ENCODE results near the gene LIPC. TPM values are rescaled to one million over a fixed set of nuclear protein-coding genes. Genes with fewer than 3 reads are reported as not detected.

The LIPC gene
- total and polyA plus RNA-seq, 2 experiments from 2014 or later: not detected

DNA sequence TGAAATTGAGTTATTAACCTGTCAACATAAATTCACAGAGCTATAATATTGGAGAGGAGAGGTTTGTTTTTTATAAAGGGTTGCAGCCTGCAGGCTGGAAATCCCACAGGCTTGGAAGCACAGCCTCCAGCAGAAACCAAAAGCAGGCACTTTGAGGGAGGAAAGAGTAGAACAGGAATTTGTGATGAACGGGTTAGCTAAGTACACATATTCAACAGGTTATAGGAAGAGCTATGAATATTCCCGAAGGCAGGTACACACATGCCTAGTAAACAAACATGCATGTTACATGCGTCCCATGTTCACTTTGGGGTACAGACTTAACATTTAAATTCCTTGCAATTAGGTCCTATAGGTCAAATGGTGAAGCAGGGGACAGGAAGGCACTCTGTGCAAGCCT, 25.9 kb upstream of the LIPC start (continued):
- TF ChIP-seq, protein P1, sequence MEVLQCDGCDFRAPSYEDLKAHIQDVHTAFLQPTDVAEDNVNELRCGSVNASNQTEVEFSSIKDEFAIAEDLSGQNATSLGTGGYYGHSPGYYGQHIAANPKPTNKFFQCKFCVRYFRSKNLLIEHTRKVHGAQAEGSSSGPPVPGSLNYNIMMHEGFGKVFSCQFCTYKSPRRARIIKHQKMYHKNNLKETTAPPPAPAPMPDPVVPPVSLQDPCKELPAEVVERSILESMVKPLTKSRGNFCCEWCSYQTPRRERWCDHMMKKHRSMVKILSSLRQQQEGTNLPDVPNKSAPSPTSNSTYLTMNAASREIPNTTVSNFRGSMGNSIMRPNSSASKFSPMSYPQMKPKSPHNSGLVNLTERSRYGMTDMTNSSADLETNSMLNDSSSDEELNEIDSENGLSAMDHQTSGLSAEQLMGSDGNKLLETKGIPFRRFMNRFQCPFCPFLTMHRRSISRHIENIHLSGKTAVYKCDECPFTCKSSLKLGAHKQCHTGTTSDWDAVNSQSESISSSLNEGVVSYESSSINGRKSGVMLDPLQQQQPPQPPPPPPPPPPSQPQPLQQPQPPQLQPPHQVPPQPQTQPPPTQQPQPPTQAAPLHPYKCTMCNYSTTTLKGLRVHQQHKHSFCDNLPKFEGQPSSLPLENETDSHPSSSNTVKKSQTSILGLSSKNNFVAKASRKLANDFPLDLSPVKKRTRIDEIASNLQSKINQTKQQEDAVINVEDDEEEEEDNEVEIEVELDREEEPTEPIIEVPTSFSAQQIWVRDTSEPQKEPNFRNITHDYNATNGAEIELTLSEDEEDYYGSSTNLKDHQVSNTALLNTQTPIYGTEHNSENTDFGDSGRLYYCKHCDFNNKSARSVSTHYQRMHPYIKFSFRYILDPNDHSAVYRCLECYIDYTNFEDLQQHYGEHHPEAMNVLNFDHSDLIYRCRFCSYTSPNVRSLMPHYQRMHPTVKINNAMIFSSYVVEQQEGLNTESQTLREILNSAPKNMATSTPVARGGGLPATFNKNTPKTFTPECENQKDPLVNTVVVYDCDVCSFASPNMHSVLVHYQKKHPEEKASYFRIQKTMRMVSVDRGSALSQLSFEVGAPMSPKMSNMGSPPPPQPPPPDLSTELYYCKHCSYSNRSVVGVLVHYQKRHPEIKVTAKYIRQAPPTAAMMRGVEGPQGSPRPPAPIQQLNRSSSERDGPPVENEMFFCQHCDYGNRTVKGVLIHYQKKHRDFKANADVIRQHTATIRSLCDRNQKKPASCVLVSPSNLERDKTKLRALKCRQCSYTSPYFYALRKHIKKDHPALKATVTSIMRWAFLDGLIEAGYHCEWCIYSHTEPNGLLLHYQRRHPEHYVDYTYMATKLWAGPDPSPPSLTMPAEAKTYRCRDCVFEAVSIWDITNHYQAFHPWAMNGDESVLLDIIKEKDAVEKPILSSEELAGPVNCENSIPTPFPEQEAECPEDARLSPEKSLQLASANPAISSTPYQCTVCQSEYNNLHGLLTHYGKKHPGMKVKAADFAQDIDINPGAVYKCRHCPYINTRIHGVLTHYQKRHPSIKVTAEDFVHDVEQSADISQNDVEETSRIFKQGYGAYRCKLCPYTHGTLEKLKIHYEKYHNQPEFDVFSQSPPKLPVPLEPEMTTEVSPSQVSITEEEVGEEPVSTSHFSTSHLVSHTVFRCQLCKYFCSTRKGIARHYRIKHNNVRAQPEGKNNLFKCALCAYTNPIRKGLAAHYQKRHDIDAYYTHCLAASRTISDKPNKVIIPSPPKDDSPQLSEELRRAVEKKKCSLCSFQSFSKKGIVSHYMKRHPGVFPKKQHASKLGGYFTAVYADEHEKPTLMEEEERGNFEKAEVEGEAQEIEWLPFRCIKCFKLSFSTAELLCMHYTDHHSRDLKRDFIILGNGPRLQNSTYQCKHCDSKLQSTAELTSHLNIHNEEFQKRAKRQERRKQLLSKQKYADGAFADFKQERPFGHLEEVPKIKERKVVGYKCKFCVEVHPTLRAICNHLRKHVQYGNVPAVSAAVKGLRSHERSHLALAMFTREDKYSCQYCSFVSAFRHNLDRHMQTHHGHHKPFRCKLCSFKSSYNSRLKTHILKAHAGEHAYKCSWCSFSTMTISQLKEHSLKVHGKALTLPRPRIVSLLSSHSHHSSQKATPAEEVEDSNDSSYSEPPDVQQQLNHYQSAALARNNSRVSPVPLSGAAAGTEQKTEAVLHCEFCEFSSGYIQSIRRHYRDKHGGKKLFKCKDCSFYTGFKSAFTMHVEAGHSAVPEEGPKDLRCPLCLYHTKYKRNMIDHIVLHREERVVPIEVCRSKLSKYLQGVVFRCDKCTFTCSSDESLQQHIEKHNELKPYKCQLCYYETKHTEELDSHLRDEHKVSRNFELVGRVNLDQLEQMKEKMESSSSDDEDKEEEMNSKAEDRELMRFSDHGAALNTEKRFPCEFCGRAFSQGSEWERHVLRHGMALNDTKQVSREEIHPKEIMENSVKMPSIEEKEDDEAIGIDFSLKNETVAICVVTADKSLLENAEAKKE (CRISPR knock-in tag; IDR thresholded peaks at IDR 0.05): no peak
- no peak for TF ChIP-seq STAT1 (IDR thresholded peaks at IDR 0.05; ENCODE audit: unreplicated experiment)
- no peak for TF ChIP-seq ZNF114 (CRISPR knock-in tag; IDR thresholded peaks at IDR 0.05)
- TF ChIP-seq CREB1 (CRISPR knock-in tag; IDR thresholded peaks at IDR 0.05; ENCODE audit: low read depth): no peak

DNA sequence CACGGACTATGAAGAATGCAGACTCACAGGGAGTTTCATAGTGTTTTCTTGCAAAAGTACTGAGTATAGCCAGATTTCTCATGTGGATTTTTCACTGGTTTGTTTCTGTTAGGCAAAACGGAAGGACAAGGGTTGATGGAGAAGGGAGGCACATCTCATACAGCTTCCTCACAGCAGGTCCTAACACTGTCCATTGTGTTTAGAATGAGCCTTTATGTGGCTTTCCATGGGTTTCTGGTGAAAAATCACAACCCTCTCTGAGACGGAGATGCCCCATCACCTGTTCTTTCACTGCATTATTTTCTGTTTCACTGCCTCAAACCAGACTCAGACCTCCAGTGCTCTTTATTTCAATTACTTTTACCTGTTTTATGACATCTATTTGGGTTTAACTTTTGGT, 25.0 kb upstream of the LIPC start:
- no peaks in the 10 kb centered on the region for H3K4me1 ChIP-seq (ENCODE audit: insufficient read depth)
- no peaks in the 10 kb centered on the region for H3K36me3 ChIP-seq (ENCODE audit: insufficient read depth)
- H3F3A ChIP-seq (replicated peaks; ENCODE audit: low read depth): no peaks in the 10 kb centered on the region
- no peak overlapping the region for H3K27ac ChIP-seq (ENCODE audit: low read depth)
- H3K9me2 ChIP-seq (ENCODE audit: insufficient read depth): no peaks in the 10 kb centered on the region
- H4K20me1 ChIP-seq (replicated peaks; ENCODE audit: insufficient read depth): no peaks in the 10 kb centered on the region
- 0 out of 2 replicates have a peak overlapping the region, but pooled peaks have one; percentile 43 for H2AFZ ChIP-seq
- no peaks in the 10 kb centered on the region for H3K27me3 Mint-ChIP-seq (ENCODE audit: insufficient read depth, low read depth, poor library complexity)
- no peaks in the 10 kb centered on the region for H3K36me3 Mint-ChIP-seq (ENCODE audit: low read depth)
- H3K4me3 Mint-ChIP-seq: no peak overlapping the region
- H3K27ac Mint-ChIP-seq: no peak overlapping the region
- no peak overlapping the region for H3K4me3 ChIP-seq
- H3K79me2 ChIP-seq (replicated peaks; ENCODE audit: insufficient read depth): no peaks in the 10 kb centered on the region
- no peaks in the 10 kb centered on the region for H3K27me3 ChIP-seq (ENCODE audit: insufficient read depth)
- ATAC-seq: no peak
- H3K4me2 ChIP-seq: no peak overlapping the region
- no peak for DNase-seq (ENCODE audit: low spot score)
- H3K9me3 Mint-ChIP-seq: no peaks in the 10 kb centered on the region
- H3K4me1 Mint-ChIP-seq: peaks cover 5% of the 10 kb centered on the region; the same call in 2 of the 3 replicates
- no peak for TF ChIP-seq ZNF114 (CRISPR knock-in tag; IDR thresholded peaks at IDR 0.05)
- no peak for TF ChIP-seq EZH2 (IDR thresholded peaks at IDR 0.05; ENCODE audit: low read depth, unreplicated experiment)
- TF ChIP-seq, protein P2, sequence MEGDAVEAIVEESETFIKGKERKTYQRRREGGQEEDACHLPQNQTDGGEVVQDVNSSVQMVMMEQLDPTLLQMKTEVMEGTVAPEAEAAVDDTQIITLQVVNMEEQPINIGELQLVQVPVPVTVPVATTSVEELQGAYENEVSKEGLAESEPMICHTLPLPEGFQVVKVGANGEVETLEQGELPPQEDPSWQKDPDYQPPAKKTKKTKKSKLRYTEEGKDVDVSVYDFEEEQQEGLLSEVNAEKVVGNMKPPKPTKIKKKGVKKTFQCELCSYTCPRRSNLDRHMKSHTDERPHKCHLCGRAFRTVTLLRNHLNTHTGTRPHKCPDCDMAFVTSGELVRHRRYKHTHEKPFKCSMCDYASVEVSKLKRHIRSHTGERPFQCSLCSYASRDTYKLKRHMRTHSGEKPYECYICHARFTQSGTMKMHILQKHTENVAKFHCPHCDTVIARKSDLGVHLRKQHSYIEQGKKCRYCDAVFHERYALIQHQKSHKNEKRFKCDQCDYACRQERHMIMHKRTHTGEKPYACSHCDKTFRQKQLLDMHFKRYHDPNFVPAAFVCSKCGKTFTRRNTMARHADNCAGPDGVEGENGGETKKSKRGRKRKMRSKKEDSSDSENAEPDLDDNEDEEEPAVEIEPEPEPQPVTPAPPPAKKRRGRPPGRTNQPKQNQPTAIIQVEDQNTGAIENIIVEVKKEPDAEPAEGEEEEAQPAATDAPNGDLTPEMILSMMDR (conservative IDR thresholded peaks at IDR 0.05; ENCODE audit: low read depth in 2 of 2): no peak
- no peak for TF ChIP-seq NANOG (IDR thresholded peaks at IDR 0.05; ENCODE audit: borderline replicate concordance)
- no peak for TF ChIP-seq CREB1 (CRISPR knock-in tag; IDR thresholded peaks at IDR 0.05; ENCODE audit: low read depth)
- no peak for TF ChIP-seq ZNF331 (CRISPR knock-in tag; IDR thresholded peaks at IDR 0.05; ENCODE audit: low read depth)
- TF ChIP-seq POLR2AphosphoS5 (IDR thresholded peaks at IDR 0.05; ENCODE audit: low read depth): no peak
- TF ChIP-seq STAT1 (IDR thresholded peaks at IDR 0.05; ENCODE audit: unreplicated experiment): no peak
- TF ChIP-seq JUNB (IDR thresholded peaks at IDR 0.05; ENCODE audit: unreplicated experiment): no peak
- TF ChIP-seq, protein P3, sequence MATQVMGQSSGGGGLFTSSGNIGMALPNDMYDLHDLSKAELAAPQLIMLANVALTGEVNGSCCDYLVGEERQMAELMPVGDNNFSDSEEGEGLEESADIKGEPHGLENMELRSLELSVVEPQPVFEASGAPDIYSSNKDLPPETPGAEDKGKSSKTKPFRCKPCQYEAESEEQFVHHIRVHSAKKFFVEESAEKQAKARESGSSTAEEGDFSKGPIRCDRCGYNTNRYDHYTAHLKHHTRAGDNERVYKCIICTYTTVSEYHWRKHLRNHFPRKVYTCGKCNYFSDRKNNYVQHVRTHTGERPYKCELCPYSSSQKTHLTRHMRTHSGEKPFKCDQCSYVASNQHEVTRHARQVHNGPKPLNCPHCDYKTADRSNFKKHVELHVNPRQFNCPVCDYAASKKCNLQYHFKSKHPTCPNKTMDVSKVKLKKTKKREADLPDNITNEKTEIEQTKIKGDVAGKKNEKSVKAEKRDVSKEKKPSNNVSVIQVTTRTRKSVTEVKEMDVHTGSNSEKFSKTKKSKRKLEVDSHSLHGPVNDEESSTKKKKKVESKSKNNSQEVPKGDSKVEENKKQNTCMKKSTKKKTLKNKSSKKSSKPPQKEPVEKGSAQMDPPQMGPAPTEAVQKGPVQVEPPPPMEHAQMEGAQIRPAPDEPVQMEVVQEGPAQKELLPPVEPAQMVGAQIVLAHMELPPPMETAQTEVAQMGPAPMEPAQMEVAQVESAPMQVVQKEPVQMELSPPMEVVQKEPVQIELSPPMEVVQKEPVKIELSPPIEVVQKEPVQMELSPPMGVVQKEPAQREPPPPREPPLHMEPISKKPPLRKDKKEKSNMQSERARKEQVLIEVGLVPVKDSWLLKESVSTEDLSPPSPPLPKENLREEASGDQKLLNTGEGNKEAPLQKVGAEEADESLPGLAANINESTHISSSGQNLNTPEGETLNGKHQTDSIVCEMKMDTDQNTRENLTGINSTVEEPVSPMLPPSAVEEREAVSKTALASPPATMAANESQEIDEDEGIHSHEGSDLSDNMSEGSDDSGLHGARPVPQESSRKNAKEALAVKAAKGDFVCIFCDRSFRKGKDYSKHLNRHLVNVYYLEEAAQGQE (IDR thresholded peaks at IDR 0.05; ENCODE audit: unreplicated experiment): no peak
